ENCODE data around the gene BPIFB3. TPM values are rescaled to one million over a fixed set of nuclear protein-coding genes. Genes with fewer than 3 reads are reported as not detected.

BPIFB3 gene, protein sequence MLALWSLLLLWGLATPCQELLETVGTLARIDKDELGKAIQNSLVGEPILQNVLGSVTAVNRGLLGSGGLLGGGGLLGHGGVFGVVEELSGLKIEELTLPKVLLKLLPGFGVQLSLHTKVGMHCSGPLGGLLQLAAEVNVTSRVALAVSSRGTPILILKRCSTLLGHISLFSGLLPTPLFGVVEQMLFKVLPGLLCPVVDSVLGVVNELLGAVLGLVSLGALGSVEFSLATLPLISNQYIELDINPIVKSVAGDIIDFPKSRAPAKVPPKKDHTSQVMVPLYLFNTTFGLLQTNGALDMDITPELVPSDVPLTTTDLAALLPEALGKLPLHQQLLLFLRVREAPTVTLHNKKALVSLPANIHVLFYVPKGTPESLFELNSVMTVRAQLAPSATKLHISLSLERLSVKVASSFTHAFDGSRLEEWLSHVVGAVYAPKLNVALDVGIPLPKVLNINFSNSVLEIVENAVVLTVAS
- not detected for total RNA-seq

DNA sequence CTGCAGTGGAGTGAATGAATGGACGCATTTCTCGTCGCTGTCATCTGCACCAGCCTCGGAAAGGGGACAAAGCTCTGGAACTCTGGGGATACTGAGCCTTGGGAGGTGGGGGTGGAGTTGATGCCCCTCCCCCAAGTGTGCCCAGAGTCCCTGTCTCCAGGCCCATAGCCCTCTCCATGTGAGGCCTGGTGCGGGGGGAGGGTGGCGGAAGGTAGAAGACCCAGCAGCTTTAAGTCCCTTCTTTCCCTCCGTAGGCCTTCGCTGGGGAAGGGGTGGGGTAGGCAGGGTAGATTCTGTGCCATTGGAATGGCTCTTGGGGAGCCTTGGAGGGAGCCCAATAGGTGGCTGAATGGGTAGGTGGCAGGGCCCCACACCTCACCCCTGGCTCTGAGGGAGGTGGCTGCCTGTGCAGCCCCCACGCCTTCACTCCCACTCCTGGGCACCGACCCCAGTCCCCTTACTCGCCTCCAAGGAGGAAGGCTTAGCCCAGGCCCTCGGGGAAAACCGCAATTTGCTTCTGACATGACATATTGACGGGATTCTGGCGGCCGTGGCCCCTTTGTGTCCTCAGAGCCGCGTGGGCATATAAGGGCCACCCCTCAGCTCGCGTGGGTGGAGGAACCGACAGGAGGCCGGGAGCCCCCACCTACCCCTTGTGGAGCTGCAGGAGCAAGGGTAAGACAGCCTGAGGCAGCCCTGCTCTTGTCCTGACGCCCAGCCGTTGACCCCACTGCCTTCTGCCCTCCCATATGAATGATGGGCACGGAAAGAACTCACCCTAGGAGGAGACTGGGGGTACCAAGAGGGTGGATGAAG lies at the start of gene BPIFB3:
Gene BPIFB3, plus strand, starts transcription at position 613 of the 816 bp plus-strand sequence. CDS start 1,533 bp downstream, outside the sequence.
- Histone ChIP-seq H3K36me3 (no peaks in the 10 kb centered on the region), H3K4me1 (no peaks in the 10 kb centered on the region), H3K27me3 (peaks cover 16% of the 10 kb centered on the region), H3K27ac (no peak within 1 kb of the TSS), H3K4me3 (no peak within 1 kb of the TSS), H3K9me3 (no peaks in the 10 kb centered on the region)
- 73 to 87% methylated on average over 3 to 7 of the region's 25 CpGs for WGBS, 2 donors (ENCODE audit: low coverage in 1 of 2)
- TF ChIP-seq POLR2A (IDR thresholded peaks at IDR 0.05) (no peak), POLR2AphosphoS5 (IDR thresholded peaks at IDR 0.05) (no peak), EP300 (IDR thresholded peaks at IDR 0.05) (no peak)
- TF ChIP-seq, protein P1, sequence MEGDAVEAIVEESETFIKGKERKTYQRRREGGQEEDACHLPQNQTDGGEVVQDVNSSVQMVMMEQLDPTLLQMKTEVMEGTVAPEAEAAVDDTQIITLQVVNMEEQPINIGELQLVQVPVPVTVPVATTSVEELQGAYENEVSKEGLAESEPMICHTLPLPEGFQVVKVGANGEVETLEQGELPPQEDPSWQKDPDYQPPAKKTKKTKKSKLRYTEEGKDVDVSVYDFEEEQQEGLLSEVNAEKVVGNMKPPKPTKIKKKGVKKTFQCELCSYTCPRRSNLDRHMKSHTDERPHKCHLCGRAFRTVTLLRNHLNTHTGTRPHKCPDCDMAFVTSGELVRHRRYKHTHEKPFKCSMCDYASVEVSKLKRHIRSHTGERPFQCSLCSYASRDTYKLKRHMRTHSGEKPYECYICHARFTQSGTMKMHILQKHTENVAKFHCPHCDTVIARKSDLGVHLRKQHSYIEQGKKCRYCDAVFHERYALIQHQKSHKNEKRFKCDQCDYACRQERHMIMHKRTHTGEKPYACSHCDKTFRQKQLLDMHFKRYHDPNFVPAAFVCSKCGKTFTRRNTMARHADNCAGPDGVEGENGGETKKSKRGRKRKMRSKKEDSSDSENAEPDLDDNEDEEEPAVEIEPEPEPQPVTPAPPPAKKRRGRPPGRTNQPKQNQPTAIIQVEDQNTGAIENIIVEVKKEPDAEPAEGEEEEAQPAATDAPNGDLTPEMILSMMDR (IDR thresholded peaks at IDR 0.05): no peak
- ATAC-seq: no peak

DNA sequence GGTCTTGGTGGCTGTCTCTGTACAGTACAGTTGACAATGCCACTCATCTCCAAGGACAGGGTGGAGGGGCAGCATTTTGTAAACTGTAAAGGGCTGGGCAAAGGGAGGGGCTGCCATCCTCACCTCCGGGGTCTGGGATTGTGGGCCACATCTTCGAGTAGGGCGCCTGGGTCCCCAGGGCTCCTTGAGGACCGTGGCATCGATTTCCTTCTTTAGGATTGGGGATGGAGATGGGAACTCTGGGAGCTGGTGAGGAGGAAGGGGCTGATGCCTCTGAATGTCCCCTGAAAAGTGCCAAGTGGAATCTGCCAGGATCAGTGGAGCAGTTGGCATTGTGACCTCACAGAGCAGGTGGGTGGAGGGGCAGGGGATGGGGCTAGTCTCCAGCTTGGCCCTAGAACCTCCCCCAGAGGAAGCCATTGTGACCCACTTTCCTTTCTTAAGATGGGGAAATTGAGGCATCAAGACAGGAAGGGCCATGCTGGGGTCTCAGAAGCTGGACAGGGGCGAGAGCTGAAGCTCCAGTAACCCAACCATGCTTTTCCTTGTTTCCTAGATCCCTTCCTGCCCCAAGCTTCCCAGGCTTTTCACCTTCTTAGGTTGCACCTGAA lies 49.5 kb upstream of the BPIFB3 start, which contains the start of gene SUN5:
Gene SUN5, minus strand, starts transcription at position 293 of the 611 bp plus-strand sequence. Its CDS starts 93 bp downstream, at position 200.
- TF ChIP-seq, protein P1 (IDR thresholded peaks at IDR 0.05): no peak
- TF ChIP-seq EP300 (IDR thresholded peaks at IDR 0.05) (no peak), POLR2AphosphoS5 (IDR thresholded peaks at IDR 0.05) (no peak), POLR2A (IDR thresholded peaks at IDR 0.05) (no peak)
- H3K9me3 ChIP-seq: peaks cover 0 to 15% (median 0%) of the 10 kb centered on the region in 3 donors
- H3K4me1 ChIP-seq: no peaks in the 10 kb centered on the region
- ATAC-seq: no peak
- no peaks in the 10 kb centered on the region for H3K36me3 ChIP-seq
- WGBS, 2 donors (ENCODE audit: low coverage in 1 of 2): 56 to 57% methylated on average over 1 of the region's 6 CpGs
- H3K27me3 ChIP-seq: peaks cover 3% of the 10 kb centered on the region
- no peak within 1 kb of the TSS for H3K4me3 ChIP-seq
- H3K27ac ChIP-seq: no peak within 1 kb of the TSS

DNA sequence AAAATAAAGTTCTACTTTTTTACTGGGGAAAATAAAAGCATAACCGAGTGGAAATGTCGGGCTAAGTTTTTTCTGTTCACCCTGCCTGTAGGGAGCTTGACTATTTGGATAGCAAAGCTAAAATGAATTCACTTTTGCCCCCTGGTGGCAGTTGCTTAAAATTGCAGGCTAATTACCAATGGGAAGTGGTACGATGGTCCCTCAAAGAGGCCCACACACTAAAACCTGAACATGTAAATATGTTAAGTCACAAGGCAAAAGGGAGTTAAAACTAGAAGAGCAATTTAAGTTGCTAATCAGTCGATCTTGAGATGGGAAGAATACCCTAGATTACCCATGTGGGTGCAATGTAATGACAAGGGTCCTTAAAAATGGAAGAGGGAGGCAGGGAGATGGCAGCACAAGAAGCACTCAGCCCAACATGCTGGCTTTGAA lies 48.6 kb upstream of the BPIFB3 start:
- Histone ChIP-seq H3K4me1 (no peaks in the 10 kb centered on the region), H3K27me3 (no peaks in the 10 kb centered on the region), H3K27ac (no peak overlapping the region), H3K9me3 (peaks cover 0 to 15% (median 0%) of the 10 kb centered on the region in 3 donors), H3K36me3 (no peaks in the 10 kb centered on the region), H3K4me3 (no peak overlapping the region)
- WGBS, 2 donors (ENCODE audit: low coverage in 1 of 2): 38 to 45% methylated on average over 2 to 4 of the region's 4 CpGs
- TF ChIP-seq, protein P1 (IDR thresholded peaks at IDR 0.05): no peak
- TF ChIP-seq POLR2AphosphoS5 (IDR thresholded peaks at IDR 0.05) (no peak), EP300 (IDR thresholded peaks at IDR 0.05) (no peak), POLR2A (IDR thresholded peaks at IDR 0.05) (no peak)
- no peak for ATAC-seq

DNA sequence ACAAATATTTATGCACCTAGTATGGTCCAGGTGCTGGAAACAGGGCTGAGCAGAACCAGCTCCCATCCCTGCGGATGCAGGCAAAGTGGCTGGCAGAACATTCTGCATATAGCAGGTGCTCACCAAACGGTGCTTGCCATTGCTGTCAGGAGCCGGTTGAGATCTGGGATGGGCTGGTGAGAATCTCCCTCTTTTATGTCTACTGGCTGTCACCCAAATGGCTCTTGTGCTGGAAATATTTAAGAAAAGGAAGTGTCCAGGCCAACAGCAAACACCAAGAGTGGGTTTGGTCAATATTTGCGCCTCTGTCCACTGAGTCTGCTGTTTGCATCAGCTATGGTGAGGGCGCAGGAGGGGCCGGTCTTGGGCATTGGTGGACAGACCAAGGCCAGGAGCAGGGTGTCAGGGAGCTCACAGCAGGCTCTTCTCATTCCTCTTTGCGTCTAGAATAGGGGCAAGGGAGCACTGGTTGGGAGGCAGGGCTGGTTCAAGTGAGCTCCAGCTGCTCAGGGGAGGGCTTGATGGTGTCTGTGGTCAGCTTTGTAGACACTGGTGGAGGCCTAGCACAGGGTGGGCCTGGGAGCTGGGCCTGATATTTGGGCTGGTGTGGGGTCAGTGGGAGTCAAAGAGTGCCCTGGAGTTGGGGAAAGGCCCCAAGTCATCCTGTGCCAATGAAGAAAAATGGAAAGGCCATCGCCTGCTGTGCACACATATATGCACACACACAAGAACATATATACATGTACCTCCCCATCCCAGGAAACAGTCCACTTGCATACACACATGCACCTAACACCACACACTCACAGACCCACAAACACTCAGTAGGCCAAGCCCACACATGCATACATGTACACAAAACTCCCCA lies 47.6 kb upstream of the BPIFB3 start:
- no peaks in the 10 kb centered on the region for H3K4me1 ChIP-seq
- ATAC-seq: no peak
- peaks cover 7% of the 10 kb centered on the region for H3K27me3 ChIP-seq
- H3K27ac ChIP-seq: no peak overlapping the region
- no peak overlapping the region for H3K4me3 ChIP-seq
- TF ChIP-seq POLR2A (IDR thresholded peaks at IDR 0.05): no peak
- TF ChIP-seq EP300 (IDR thresholded peaks at IDR 0.05): no peak
- no peak for TF ChIP-seq POLR2AphosphoS5 (IDR thresholded peaks at IDR 0.05)
- TF ChIP-seq, protein P1 (IDR thresholded peaks at IDR 0.05): no peak
- H3K36me3 ChIP-seq: no peaks in the 10 kb centered on the region
- WGBS, 2 donors (ENCODE audit: low coverage in 1 of 2): 69 to 73% methylated on average over 2 to 4 of the region's 8 CpGs
- peaks cover 0 to 15% (median 0%) of the 10 kb centered on the region in 3 donors for H3K9me3 ChIP-seq
